Loucy (cell line): ENCODE data around the gene RNF145.

Source experiments
- EZH2phosphoT487 ChIP-seq: fragments of 200-600 bp; IDR thresholded peaks from 2 replicates; pipeline ENCODE4 v1.6.1; 2018; ENCODE audit warnings: antibody characterized with exemption, mild to moderate bottlenecking, moderate library complexity, borderline replicate concordance
- TF ChIP-seq, protein P1 (sequence below): fragments of 200-600 bp; sonication (generic); conservative IDR thresholded peaks from 2 replicates; pipeline ENCODE4 v1.5.1; 2014; ENCODE audit warnings: mild to moderate bottlenecking, antibody characterized with exemption, low read length

DNA sequence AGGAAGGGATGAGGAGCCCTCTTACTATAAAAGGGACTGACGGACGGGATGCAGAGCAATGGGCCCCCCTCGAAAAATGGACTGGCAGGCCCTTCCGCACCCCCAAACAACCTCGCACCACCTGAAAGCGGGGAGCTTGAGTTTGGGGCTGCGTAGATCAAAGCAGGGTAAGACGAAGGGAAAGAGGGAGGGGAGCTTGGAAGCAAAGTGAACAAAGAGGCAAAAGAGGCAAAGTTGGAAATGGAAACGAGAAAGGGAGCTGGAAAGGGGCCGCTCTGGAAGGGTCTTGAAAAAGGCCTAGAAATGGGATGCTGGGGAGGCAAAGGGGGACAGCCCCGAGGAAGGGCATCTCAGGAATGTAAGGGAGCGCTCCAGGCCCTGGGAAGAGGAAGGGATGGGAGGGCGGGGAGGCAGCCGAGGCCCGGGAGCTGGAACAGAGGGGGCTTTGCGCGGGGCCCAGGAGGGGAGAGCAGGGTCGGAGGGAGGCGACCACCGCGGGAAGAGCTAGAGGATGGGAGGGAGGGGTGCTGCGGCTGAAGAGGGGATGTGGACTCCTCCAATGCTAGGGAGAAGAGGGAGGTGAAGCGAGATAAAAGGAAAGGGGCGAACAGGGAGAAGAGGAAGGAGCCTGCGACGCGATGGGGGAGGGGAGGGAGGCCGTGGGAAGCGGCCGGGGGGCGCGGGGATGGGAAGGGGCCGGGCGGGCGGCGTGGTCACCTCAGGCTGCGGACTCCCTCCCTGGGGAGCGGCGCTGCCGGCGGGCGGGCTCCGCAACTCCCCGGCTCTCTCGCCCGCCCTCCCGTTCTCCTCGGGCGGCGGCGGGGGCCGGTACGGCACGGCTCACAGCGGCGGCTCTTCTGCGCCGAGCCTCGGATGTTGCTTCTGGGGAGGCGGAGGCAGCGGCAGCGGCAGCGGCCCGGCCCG lies 577 bp downstream of the RNF145 start:
- TF ChIP-seq EZH2phosphoT487: no peak
- TF ChIP-seq, protein P1, sequence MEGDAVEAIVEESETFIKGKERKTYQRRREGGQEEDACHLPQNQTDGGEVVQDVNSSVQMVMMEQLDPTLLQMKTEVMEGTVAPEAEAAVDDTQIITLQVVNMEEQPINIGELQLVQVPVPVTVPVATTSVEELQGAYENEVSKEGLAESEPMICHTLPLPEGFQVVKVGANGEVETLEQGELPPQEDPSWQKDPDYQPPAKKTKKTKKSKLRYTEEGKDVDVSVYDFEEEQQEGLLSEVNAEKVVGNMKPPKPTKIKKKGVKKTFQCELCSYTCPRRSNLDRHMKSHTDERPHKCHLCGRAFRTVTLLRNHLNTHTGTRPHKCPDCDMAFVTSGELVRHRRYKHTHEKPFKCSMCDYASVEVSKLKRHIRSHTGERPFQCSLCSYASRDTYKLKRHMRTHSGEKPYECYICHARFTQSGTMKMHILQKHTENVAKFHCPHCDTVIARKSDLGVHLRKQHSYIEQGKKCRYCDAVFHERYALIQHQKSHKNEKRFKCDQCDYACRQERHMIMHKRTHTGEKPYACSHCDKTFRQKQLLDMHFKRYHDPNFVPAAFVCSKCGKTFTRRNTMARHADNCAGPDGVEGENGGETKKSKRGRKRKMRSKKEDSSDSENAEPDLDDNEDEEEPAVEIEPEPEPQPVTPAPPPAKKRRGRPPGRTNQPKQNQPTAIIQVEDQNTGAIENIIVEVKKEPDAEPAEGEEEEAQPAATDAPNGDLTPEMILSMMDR: no peak
